Colonic mucosa (tissue), 4 donors: ENCODE data around the gene TMEM38B. TPM values are rescaled to one million over a fixed set of nuclear protein-coding genes. Genes with fewer than 3 reads are reported as not detected.

Experiments
- DNase-seq: peaks from one replicate; pipeline ENCODE4 v3.0.0-alpha.2; 2020
- H3K27ac ChIP-seq: fragments of 200-600 bp; one replicate; pipeline ENCODE4 v1.8.0; 2021
- H3K27me3 ChIP-seq: fragments of 200-600 bp; one replicate; pipeline ENCODE4 v1.8.0; 2021
- H3K36me3 ChIP-seq: fragments of 200-600 bp; one replicate; pipeline ENCODE4 v1.8.0; 2021
- H3K4me1 ChIP-seq: fragments of 200-600 bp; one replicate; pipeline ENCODE4 v1.8.0; 2021; ENCODE audit warnings: mild to moderate bottlenecking
- H3K4me3 ChIP-seq: fragments of 200-600 bp; one replicate; pipeline ENCODE4 v1.8.0; 2021
- H3K9ac ChIP-seq, 2 donors: one replicate each; pipeline ENCODE4 v1.7.0; 2013; ENCODE audit warnings: control low read depth in 2 of 2, low read depth in 2 of 2, low read length in 2 of 2
- H3K9me3 ChIP-seq: fragments of 200-600 bp; one replicate; pipeline ENCODE4 v1.8.0; 2021
- intact Hi-C: fragments of 100-400 bp; cut with DNase I; formaldehyde crosslinking; loops from one replicate; pipeline ENCODE4 v1.14.1; 2022
- total RNA-seq, 2 donors: library from RNA; stranded (reverse); fragmentation: NEBNext Ultra II Directional in 1 of 2; extraction: Animal tissue kit (Norgen Biotek cat#: 25700) in 1 of 2; gene quantifications; one replicate each; pipeline ENCODE4 v1.2.1, GENCODE V29; 2021
- TF ChIP-seq, protein P1 (sequence below): fragments of 200-600 bp; IDR thresholded peaks from one replicate; pipeline ENCODE4 v1.8.0; 2022; ENCODE audit warnings: antibody characterized with exemption, mild to moderate bottlenecking
- donor health status: healthy.
- donor health status: DM: no; HTN: no; CAD: no.
- donor health status: DM: no; HTN: no; CAD: no.

The TMEM38B gene
- total RNA-seq, 2 donors from 2014 or later: 28.5 to 38.2 TPM

DNA sequence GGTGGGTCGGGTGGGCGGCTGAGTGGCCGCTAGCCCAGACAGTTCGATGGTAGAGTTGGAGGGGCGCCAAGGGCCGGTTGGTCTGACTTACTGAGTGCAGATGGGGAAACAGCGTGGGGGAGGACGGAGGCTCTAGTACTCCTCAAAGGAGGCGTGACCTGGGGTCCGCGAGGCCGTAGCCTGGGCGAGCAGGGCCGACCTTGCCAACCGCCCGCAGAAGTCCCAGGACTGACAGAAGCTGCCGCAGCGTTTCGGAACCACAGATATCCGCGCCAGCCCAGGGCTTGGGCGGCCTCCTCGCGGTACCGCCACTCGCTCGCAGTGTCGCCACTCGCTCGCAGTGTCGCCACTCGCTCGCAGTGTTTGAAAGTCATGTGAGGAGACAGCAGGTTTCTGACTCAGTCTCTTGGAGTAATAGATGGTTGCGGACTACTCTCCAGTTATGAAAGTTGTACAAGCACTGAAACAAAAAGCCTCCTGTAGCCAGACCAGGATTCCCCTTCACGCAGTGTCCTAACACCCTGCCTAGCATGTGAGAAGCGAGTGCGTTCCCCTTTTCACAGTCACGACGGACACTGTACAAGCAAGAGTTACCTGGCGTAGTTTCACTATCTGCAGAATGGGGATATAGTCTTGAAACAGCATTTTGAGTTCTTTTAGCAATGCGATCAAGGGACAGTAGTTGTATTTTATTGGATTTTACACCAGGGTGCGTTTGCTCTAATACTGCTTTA is 674 bp downstream of the TMEM38B start:
- Histone ChIP-seq H3K27ac (peak overlapping the region; percentile 29), H3K9me3 (no peaks in the 10 kb centered on the region)

DNA sequence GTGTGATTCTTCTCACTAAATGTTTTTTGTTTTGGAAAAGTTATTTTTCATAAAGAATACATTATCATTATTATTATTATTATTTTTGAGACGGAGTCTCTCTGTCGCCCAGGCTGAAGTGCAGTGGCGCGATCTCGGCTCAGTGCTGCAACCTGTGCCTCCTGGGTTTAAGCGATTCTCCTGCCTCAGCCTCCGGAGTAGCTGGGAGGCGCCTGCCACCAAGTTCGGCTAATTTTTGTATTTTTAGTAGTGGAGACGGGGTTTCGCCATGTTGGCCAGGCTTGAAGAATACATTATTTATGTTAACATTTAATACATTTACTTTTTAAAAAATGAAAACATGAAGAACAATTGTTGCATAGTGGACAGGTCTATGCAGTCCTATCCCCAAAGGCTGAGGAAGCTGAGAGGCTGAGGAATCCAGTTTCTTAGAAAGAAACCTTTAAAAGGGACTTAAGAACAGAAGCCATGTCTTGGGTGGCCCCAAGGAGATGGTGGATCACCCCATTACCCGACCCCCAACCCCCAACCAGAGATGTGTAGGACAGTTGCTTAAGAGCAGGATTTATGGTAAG is 2.0 kb downstream of the TMEM38B start:
- no peak for DNase-seq
- Histone ChIP-seq H3K9ac (no peak overlapping the region), H3K4me3 (no peak overlapping the region), H3K36me3 (no peaks in the 10 kb centered on the region), H3K4me1 (no peaks in the 10 kb centered on the region), H3K9me3 (no peaks in the 10 kb centered on the region), H3K27me3 (peaks cover 3% of the 10 kb centered on the region), H3K27ac (no peak overlapping the region)
- TF ChIP-seq, protein P1, sequence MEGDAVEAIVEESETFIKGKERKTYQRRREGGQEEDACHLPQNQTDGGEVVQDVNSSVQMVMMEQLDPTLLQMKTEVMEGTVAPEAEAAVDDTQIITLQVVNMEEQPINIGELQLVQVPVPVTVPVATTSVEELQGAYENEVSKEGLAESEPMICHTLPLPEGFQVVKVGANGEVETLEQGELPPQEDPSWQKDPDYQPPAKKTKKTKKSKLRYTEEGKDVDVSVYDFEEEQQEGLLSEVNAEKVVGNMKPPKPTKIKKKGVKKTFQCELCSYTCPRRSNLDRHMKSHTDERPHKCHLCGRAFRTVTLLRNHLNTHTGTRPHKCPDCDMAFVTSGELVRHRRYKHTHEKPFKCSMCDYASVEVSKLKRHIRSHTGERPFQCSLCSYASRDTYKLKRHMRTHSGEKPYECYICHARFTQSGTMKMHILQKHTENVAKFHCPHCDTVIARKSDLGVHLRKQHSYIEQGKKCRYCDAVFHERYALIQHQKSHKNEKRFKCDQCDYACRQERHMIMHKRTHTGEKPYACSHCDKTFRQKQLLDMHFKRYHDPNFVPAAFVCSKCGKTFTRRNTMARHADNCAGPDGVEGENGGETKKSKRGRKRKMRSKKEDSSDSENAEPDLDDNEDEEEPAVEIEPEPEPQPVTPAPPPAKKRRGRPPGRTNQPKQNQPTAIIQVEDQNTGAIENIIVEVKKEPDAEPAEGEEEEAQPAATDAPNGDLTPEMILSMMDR: no peak
- intact Hi-C loops: no loop called here

More for the DNA sequence above, 674 bp downstream of the TMEM38B start:
- intact Hi-C loops: no loop called here
- Histone ChIP-seq H3K4me3 (peak overlapping the region; percentile 69), H3K36me3 (no peaks in the 10 kb centered on the region), H3K9ac (peak overlapping the region; percentile 65 to 70), H3K27me3 (peaks cover 3% of the 10 kb centered on the region), H3K4me1 (no peaks in the 10 kb centered on the region)
- DNase-seq: peak; percentile 73
- TF ChIP-seq, protein P1: no peak

DNA sequence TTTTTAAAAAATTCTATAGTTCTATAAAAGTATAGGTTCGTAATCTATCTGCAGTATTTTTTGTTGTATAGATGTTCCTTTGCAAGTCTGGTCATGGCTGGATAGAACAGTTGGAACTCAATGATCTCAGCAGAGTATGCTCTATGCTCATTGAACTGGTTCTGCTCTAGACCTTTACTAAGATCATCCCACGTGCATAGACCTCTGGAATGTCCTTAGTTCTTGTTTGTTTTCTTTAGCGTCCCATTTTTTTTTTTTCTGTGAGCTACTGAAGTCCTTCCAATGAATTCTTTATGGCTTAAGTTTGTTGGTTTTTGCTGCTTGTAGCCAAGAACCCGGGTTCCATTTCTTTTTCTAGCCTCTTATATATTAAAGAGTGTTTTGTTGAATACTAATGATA is 3.5 kb downstream of the TMEM38B start:
- no peak for DNase-seq
- no peaks in the 10 kb centered on the region for H3K36me3 ChIP-seq
- TF ChIP-seq, protein P1: no peak

DNA sequence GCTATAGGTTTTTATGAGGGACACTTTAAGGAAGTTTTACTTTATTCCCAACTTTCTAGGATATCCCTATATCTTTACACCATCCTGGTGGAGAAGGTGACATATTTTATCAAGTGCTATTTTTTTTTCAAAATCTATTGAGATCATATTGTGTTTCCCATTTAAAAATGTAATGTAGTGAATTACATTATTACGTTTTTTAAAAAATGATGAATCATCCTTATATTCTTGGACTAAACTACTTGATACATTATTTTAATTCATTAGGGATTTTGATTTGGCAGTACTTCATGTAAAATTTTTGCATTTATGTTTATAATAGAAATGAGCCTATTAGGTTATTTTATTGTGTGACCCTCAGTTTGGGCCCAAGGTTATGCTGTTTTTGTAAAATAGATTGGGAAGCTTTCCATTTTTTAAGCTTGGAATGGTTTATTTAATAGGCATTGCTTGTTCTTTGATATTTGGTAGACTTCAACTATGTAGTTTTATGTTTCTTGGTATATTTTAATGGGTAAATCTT is 4.1 kb downstream of the TMEM38B start:
- DNase-seq: no peak
- intact Hi-C loops: no loop called here
- H3K27ac ChIP-seq: no peak overlapping the region
- no peaks in the 10 kb centered on the region for H3K9me3 ChIP-seq
- H3K4me3 ChIP-seq: no peak overlapping the region
- H3K9ac ChIP-seq: no peak overlapping the region
- H3K27me3 ChIP-seq: no peaks in the 10 kb centered on the region
- TF ChIP-seq, protein P1: no peak
- no peaks in the 10 kb centered on the region for H3K4me1 ChIP-seq
- H3K36me3 ChIP-seq: no peaks in the 10 kb centered on the region

More for the DNA sequence above, 3.5 kb downstream of the TMEM38B start:
- Histone ChIP-seq H3K9me3 (no peaks in the 10 kb centered on the region), H3K9ac (no peak overlapping the region), H3K27me3 (no peaks in the 10 kb centered on the region), H3K27ac (no peak overlapping the region), H3K4me3 (no peak overlapping the region), H3K4me1 (no peaks in the 10 kb centered on the region)
- intact Hi-C loops: no loop called here

DNA sequence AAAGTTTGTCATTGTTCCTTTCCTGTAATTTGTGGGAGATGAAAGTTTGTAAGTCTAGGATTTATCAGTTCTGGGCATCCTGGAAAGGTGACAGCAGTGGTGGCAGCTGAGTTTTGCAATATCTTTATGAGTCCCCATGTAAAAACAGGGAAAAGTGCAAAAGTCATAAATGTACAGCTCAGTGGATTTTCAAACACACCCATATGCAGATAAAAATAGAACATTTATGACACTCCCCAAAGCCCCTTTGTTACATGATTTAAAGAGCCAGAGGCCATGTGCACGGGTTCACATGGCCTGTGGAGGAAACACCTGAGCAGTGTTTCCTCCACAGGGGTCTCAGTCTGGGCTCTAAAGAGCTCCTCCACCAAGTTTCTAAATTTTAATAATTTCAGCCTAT is 6.3 kb downstream of the TMEM38B start:
- TF ChIP-seq, protein P1: no peak
- peak overlapping the region; percentile 45 for H3K27ac ChIP-seq

More for the DNA sequence above, 6.3 kb downstream of the TMEM38B start:
- Histone ChIP-seq H3K27me3 (no peaks in the 10 kb centered on the region), H3K4me3 (no peak overlapping the region), H3K9me3 (no peaks in the 10 kb centered on the region), H3K36me3 (no peaks in the 10 kb centered on the region), H3K9ac (no peak overlapping the region), H3K4me1 (no peaks in the 10 kb centered on the region)
- intact Hi-C loops: no loop called here
- DNase-seq: peak; percentile 49
